Hair follicle dermal papilla cell (primary cell): ENCODE data around the gene COX14. TPM values are rescaled to one million over a fixed set of nuclear protein-coding genes. Genes with fewer than 3 reads are reported as not detected.

Experiments
- total RNA-seq: library from RNA; depleted of rRNA; stranded (reverse); fragments of >200 nt; gene quantifications from 2 replicates; pipeline ENCODE4 v1.2.3, GENCODE V29; 2012

COX14 gene
- total RNA-seq = 23.5 and 23.9 TPM in 2 replicates

DNA sequence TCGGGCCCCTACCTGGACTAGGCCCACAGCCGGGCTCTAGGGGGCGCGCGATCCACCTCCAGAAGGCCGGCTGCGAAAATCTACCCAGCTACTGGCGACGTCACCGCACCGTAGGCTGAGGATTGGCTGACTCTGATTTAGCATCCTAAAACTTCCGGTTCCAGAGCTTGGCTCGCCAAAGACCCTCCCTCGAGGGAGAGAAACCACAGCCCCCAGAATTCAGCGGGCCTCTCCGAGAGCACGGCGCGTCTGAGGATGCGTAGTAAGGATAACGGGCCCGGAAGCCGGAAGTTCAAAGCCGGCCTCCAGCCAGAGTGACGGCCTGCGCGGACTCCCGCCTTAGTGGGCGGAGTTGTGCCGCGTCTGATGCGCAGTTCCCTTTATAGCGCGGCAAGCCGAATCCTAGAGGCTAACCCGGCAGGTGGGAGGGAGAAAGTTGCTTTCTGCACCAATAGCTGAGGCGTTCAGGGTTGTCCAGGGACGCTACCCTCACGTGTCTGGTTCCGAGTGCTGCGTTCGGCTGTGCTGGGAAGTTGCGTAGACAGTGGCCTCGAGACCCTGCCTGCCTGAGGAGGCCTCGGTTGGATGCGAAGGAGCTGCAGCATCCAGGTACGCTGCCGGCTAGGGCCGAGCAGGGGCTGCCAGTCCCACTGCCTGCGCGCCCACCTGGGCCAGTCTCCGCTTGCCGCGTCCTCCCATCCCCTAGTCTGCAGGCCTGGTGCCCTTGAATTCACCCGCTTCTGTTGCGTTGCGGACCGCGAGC is at the start of gene COX14:
Gene COX14 (plus strand): TSS at position 544 of the 763 bp plus-strand sequence. CDS start 7,808 bp downstream, outside the sequence.

DNA sequence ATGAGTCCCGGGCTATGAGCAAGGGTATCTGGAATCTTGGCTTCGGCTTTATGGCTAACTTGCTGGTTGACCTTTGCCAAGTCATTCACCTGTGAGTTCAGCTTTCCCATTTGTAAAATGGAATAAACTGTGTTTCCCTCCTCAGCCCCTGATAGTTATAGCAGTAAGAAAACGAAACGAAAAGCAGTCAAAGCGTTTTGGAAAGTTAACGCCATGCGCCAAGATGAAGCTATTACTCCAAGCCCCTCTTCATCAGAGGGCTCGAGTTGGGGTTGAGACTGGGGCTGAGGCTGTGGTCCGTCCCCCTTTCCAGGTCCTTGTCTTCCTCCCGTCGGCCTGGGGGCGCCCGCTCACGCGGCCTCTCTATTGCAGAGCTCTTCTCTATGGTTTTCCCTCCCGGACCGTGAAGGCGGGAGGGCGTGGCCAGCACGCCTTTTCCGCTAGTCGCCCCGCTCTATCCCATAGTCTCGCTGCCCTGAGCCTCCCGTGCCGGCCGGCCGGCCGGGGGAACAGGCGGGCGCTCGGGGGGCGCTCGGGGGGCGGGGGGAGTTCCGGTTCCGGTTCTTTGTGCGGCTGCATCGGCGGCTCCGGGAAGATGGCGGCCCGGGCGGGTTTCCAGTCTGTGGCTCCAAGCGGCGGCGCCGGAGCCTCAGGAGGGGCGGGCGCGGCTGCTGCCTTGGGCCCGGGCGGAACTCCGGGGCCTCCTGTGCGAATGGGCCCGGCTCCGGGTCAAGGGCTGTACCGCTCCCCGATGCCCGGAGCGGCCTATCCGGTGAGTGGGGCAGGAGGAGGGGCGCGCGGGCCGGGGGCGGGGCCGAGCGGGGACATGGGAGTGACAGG is 27.0 kb upstream of the COX14 start, which contains the start of gene SMARCD1:
Gene SMARCD1 (plus strand): TSS at position 568 of the 840 bp plus-strand sequence. CDS start 28 bp downstream, at position 596.

DNA sequence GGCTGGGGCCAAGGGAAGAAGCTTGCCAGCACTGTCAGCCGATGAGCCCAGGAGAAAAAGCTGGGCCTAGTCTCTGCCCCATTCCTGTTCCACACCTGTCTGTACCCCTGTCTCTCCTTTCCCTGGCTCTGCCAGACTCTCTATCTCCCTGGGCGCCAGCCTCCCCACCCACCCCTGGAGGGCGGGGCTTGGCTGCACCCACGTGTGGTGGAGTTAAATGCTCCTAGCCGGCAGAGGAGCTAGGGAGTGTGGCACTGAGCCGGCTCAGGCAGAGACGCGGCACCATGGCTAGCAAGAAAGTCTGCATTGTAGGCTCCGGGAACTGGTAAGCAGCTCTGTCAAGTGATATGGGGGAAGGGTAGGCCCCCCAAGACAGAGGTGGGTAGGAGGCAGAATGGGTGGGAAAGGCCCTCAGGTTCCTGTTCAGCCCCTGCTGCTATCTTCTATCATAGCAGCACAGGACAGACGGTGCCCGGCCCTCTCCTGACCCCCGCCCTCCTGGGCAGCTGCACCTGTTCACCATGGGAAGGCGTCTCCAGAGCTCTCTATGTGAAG is 8.2 kb upstream of the COX14 start, which contains the start of gene GPD1:
Gene GPD1 (plus strand): TSS at position 242 of the 555 bp plus-strand sequence. CDS start 43 bp downstream, at position 285.

DNA sequence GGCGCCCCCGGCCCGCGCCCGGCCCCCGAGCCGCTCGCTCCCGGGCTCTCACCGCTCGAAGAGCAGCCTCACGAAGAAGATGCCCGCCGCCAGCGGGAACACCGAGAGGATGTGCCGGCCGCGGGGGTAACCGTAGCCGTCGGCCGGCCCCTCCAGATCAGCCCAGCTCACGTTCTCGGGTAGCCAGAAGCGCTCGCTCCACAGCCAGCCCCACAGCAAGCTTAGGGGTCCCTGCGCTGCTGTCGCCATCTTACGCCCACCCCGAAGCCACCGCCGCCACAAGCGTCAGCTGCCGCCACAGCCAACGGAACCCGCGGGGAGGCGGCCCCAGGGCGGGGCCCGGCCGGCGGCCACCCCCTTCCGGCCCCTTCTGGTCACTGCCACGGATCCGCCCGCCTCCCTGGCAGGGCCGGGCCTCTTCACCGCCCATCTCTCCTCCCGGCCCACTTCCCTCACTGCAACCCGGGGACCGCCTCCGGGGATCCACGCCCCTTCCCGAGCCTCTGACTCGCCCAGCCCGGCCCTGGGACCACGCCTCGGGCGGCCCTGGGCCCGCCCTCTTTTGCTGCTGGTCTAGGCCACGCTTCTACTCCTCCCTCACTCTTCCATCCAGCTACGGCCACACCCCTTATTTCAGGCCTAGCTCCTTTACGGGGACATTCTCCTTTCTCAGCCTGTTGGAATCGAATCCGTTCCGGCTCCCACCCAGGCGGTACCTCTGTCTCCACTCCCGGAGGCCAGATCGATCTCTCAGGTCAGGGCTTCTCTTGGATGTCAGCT is 55.2 kb downstream of the COX14 start, which contains the start of gene CERS5:
Gene CERS5 (minus strand): TSS at position 321 of the 780 bp plus-strand sequence. CDS start 72 bp downstream, at position 249.

Other genes starting within 250 kb of the COX14 start
- 0.97 and 1.5 TPM in 2 replicates for gene FAIM2, start 208.3 kb upstream of the COX14 start, total RNA-seq
- gene AQP2, start 161.5 kb upstream of the COX14 start, total RNA-seq = not detected in 2 replicates
- gene AQP5, start 150.4 kb upstream of the COX14 start, total RNA-seq = not detected in 2 replicates
- gene AQP6, start 139.3 kb upstream of the COX14 start, total RNA-seq = not detected in 2 replicates
- 22.6 and 23.8 TPM in 2 replicates for gene RACGAP1, start 86.7 kb upstream of the COX14 start, total RNA-seq
- gene ASIC1, start 54.6 kb upstream of the COX14 start, total RNA-seq = 1.6 and 1.9 TPM in 2 replicates
- 66.9 and 67.5 TPM in 2 replicates for gene SMARCD1, start 26.9 kb upstream of the COX14 start, total RNA-seq
- under 0.01 and 0.24 TPM in 2 replicates for gene GPD1, start 8.2 kb upstream of the COX14 start, total RNA-seq
- 31.0 and 33.8 TPM in 2 replicates for gene CERS5, start 55.1 kb downstream of the COX14 start, total RNA-seq
- 342 and 369 TPM in 2 replicates for gene LIMA1, start 171.3 kb downstream of the COX14 start, total RNA-seq